Mononuclear cell (primary cell): Measurements from ENCODE around the gene FOXP3. TPM values are rescaled to one million over a fixed set of nuclear protein-coding genes. Genes with fewer than 3 reads are reported as not detected.

ENCODE experiments used
- H3K27me3 ChIP-seq: 2 replicates; pipeline ENCODE4 v1.6.0; 2011; ENCODE audit warnings: low read length, control low read depth; ENCODE audit not compliant: insufficient read depth
- H3K4me1 ChIP-seq: 2 replicates; pipeline ENCODE4 v1.5.1; 2011; ENCODE audit warnings: mild to moderate bottlenecking, low read length, control low read depth; ENCODE audit not compliant: insufficient read depth
- H3K4me3 ChIP-seq: 2 replicates; pipeline ENCODE4 v1.5.1; 2011; ENCODE audit warnings: mild to moderate bottlenecking, low read length, moderate library complexity
- H3K9me3 ChIP-seq: 2 replicates; pipeline ENCODE4 v1.5.1; 2011; ENCODE audit warnings: low read depth, mild to moderate bottlenecking, control low read depth, low read length
- total RNA-seq: library from RNA; depleted of rRNA; stranded (reverse); fragments of >200 nt; gene quantifications from one replicate; pipeline ENCODE4 v1.2.3, GENCODE V29; 2012

The FOXP3 gene
- total RNA-seq, 1 donor: 0.94 TPM

DNA sequence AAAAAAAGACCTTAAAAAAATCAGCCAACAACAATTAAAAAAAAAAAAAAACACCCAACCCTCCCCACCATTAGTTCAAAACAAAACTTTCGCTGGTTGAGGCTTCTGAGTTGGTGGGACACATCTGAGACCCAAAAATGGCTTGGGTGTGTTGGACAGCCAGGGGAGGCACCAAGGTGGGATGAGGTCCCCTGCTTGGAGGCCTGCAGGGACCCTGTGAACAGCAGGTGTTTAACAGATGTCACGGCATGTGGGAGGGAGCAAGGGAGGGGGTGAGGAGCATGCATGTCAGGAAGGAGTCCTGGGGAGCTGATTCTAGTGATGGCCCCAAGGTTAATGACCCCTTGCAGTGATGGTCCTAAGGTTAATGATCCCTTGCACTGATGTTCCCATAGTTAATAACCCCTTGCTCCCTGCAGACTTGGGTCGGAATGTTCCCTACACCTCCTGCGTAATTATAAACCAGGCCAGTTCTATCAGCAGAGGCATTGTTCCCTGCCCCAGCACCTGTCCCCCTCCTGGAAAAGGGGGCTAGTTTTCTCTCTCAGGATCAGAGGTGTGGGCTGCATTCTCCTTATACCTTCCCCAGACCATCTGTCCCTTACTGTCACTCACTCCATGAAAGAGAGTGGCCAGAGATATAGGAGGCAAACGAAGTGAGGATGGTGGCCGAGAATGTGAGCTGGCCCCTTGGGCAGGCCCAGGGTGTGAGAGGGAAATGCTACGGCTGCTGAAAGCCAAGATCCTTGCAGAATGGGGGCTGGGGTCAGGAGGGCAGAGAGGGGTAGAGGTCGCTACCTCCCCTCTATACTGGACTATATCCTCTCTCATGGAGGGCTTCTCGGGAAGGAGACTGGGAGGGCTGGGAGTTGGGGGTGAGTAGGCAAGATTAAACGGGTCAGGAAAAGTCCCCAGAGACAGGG is 2.3 kb upstream of the FOXP3 start:
- H3K4me1 ChIP-seq: peaks cover 20% of the 10 kb centered on the region
- H3K9me3 ChIP-seq: no peaks in the 10 kb centered on the region
- no peak overlapping the region for H3K4me3 ChIP-seq
- no peaks in the 10 kb centered on the region for H3K27me3 ChIP-seq

- Histone ChIP-seq H3K27me3 (no peaks in the 10 kb centered on the region), H3K9me3 (no peaks in the 10 kb centered on the region), H3K4me3 (no peak overlapping the region), H3K4me1 (peaks cover 4% of the 10 kb centered on the region)
Measured at GRCh38 chrX:49263631-49264030, 879 bp downstream of the FOXP3 start.

GRCh38 chrX:49262603-49263002 is 1.9 kb downstream of the FOXP3 start:
- Histone ChIP-seq H3K4me3 (no peak overlapping the region), H3K27me3 (no peaks in the 10 kb centered on the region), H3K4me1 (peaks cover 7% of the 10 kb centered on the region), H3K9me3 (no peaks in the 10 kb centered on the region)

GRCh38 chrX:49260221-49260985 is 4.1 kb downstream of the FOXP3 start:
- Histone ChIP-seq H3K4me3 (no peak overlapping the region), H3K4me1 (peaks cover 12% of the 10 kb centered on the region), H3K9me3 (no peaks in the 10 kb centered on the region), H3K27me3 (no peaks in the 10 kb centered on the region)

DNA sequence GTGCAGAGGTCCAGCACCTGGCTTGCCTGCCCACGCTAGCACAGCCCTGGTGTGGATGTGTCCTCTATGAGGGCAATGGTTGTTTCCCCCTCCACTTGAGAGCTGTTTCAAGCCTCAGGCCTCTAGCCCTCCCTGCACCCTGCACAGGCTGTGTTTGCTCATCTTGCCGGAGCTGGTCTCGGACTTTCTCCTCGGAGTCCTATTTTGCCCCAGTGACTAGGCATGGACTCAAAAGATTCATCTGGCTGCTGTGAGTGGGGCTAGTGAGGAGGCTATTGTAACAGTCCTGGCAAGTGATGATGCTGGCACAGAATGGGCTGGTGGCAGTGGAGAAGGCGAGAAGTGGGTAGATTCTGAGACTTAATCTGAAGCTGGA is 5.8 kb downstream of the FOXP3 start:
- Histone ChIP-seq H3K4me3 (no peak overlapping the region), H3K4me1 (peaks cover 12% of the 10 kb centered on the region), H3K9me3 (no peaks in the 10 kb centered on the region), H3K27me3 (no peaks in the 10 kb centered on the region)

DNA sequence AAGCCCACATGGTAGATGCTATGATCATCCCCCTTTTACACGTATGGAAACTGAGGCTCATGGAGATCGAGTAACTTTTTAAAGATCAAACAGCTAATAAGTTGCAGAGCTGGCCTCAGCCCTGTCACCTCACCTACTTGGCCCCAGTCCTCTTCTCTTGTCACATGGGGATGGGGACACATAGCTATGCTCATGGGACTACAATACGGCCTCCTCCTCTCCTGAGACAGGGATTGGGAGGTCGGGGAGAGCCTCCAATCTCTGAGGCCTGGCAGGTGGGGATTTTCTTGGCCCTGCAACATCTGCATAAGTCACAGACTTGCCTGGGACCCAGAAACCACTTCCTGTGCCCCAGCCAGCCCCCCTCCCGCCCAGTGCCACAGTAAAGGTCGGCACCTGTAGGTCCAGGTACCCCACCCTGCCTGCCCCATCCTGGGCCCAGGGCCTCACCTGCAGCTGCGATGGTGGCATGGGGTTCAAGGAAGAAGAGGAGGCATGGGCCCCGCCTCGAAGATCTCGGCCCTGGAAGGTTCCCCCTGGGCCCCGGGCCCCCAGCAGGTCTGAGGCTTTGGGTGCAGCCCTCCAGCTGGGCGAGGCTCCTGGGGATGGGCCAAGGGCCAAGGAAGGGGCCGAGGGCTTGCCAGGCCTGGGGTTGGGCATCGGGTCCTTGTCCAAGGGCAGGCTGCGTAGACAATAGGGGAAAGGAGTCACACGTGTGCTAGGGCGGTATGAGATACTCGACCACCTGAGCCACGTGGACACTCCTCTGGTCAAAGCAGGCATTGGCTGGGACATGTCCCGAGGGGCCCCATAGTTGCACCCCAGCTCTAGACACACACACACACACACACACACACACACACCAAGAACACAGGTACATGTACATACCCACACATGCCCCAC is 6.4 kb downstream of the FOXP3 start:
- Histone ChIP-seq H3K9me3 (no peaks in the 10 kb centered on the region), H3K4me3 (no peak overlapping the region), H3K4me1 (peaks cover 12% of the 10 kb centered on the region), H3K27me3 (no peaks in the 10 kb centered on the region)

- Histone ChIP-seq H3K9me3 (no peaks in the 10 kb centered on the region), H3K4me1 (peaks cover 12% of the 10 kb centered on the region), H3K4me3 (no peak overlapping the region), H3K27me3 (no peaks in the 10 kb centered on the region)
Measured at GRCh38 chrX:49257074-49257790, 7.3 kb downstream of the FOXP3 start.

DNA sequence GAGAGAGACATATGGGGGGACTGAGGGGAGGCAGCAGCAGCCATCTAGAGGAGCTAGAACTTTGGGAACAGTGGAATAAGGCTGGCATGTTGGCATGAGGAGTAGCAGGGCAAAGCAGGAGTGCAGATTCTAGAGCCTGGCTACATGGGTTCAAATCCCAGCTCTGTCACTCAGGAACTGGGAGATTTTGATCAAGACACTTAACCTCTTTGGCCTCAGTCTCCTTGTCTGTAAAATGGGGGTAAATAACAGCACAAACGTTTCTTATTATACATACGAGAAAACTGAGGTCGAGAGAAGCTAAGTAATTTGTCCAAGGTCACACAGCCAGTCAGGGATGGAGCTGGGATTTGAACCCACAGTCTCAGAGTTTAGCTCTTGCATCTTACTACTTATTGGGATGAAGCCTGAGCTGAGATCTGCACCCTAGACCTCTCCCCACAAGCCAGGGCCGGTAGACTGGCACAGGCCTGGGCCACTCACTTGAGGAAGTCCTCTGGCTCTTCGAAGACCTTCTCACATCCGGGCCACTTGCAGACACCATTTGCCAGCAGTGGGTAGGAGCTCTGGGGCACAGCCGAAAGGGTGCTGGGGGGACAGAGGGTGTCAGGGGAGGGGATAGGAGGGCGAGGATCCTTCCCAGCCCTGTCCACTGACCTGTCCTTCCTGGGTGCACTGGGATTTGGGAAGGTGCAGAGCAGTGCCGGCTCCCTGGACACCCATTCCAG is 8.1 kb downstream of the FOXP3 start:
- no peaks in the 10 kb centered on the region for H3K9me3 ChIP-seq
- no peak overlapping the region for H3K4me3 ChIP-seq
- H3K27me3 ChIP-seq: no peaks in the 10 kb centered on the region

GRCh38 chrX:49254639-49255038 is 9.9 kb downstream of the FOXP3 start:
- Histone ChIP-seq H3K4me3 (no peak overlapping the region), H3K4me1 (peaks cover 12% of the 10 kb centered on the region), H3K27me3 (no peaks in the 10 kb centered on the region), H3K9me3 (no peaks in the 10 kb centered on the region)

More for the DNA sequence above, 8.1 kb downstream of the FOXP3 start:
- peaks cover 12% of the 10 kb centered on the region for H3K4me1 ChIP-seq

DNA sequence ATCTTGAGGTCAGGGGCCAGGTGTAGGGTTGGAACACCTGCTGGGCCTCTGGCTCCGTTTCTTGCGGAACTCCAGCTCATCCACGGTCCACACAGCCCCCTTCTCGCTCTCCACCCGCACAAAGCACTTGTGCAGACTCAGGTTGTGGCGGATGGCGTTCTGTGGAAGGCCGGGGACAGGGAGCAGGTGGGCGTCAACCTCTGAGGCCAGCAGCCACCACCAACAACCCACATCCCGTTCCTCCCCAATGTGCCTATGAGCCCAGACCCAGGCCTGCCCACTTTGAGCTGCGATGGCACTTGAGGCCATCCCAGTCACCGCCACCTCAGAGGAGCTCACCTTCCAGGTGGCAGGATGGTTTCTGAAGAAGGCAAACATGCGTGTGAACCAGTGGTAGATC is 13.2 kb downstream of the FOXP3 start:
- Histone ChIP-seq H3K4me3 (no peak overlapping the region), H3K4me1 (no peaks in the 10 kb centered on the region)

GRCh38 chrX:49250578-49250977 is 13.9 kb downstream of the FOXP3 start:
- Histone ChIP-seq H3K9me3 (no peaks in the 10 kb centered on the region), H3K4me1 (no peaks in the 10 kb centered on the region), H3K27me3 (no peaks in the 10 kb centered on the region), H3K4me3 (no peak overlapping the region)

More for the DNA sequence above, 13.2 kb downstream of the FOXP3 start:
- no peaks in the 10 kb centered on the region for H3K9me3 ChIP-seq
- H3K27me3 ChIP-seq: no peaks in the 10 kb centered on the region

- Histone ChIP-seq H3K4me1 (no peaks in the 10 kb centered on the region), H3K27me3 (no peaks in the 10 kb centered on the region), H3K9me3 (no peaks in the 10 kb centered on the region), H3K4me3 (no peak overlapping the region)
Measured at GRCh38 chrX:49250066-49250465, 14.4 kb downstream of the FOXP3 start.

- Histone ChIP-seq H3K4me1 (no peaks in the 10 kb centered on the region), H3K27me3 (no peaks in the 10 kb centered on the region)
Measured at GRCh38 chrX:49249616-49250015, 14.9 kb downstream of the FOXP3 start.

DNA sequence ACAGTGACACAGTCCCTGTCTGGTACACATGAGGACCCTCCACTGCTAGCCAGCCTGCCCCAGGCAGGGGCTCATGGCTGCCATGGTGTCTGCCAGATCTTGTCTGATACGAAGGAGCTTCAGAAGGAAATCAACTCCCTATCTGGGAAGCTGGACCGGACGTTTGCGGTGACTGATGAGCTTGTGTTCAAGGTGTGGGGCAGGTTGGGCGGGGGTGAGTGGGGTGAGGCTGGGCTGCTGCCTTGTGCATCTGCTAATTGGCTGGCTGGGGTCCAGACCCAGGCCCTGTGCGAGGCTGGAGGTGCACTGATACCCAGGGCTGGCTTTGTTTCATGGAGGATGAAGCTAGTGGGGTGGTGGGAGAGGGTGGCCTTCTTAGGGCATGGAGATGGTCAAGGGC is 15.4 kb downstream of the FOXP3 start:
- Histone ChIP-seq H3K4me3 (no peak overlapping the region), H3K27me3 (no peaks in the 10 kb centered on the region), H3K4me1 (no peaks in the 10 kb centered on the region), H3K9me3 (no peaks in the 10 kb centered on the region)

More at GRCh38 chrX:49249616-49250015, 14.9 kb downstream of the FOXP3 start:
- no peaks in the 10 kb centered on the region for H3K9me3 ChIP-seq
- no peak overlapping the region for H3K4me3 ChIP-seq
